Inferior parietal cortex (tissue), 1 donor: Measurements from ENCODE around the gene RIT2.
"Not testable (repeated sequence)": the region's sequence is repeated elsewhere in the genome, so short reads cannot be mapped to it uniquely, and the experiment has no call there.

ENCODE experiments used
- DNase-seq: peaks from one replicate; pipeline ENCODE4 v3.0.0-alpha.2; 2016; ENCODE audit errors: extremely low spot score

The RIT2 gene

GRCh38 chr18:42839408-42839807, 276.1 kb downstream of the RIT2 start:
- DNase-seq, result no peak

- DNase-seq, result no peak
Observed at GRCh38 chr18:42838546-42839145, 276.8 kb downstream of the RIT2 start.

- DNase-seq, result no peak
Observed at GRCh38 chr18:42830936-42831335, 284.5 kb downstream of the RIT2 start.

- no peak for DNase-seq
Observed at GRCh38 chr18:42828881-42829280, 286.6 kb downstream of the RIT2 start.

- DNase-seq, result no peak
Observed at GRCh38 chr18:42824178-42824577, 291.3 kb downstream of the RIT2 start.

- no peak for DNase-seq
Observed at GRCh38 chr18:42822711-42823110, 292.8 kb downstream of the RIT2 start.

- no peak for DNase-seq
Observed at GRCh38 chr18:42821492-42821891, 294.0 kb downstream of the RIT2 start.

- DNase-seq, result no peak
Observed at GRCh38 chr18:42814618-42815017, 300.9 kb downstream of the RIT2 start.

- DNase-seq, result no peak
Observed at GRCh38 chr18:42814184-42814583, 301.3 kb downstream of the RIT2 start.

- DNase-seq, result no peak
Observed at GRCh38 chr18:42813570-42813969, 301.9 kb downstream of the RIT2 start.

GRCh38 chr18:42807887-42808286, 307.6 kb downstream of the RIT2 start:
- DNase-seq, result no peak

- no peak for DNase-seq
Observed at GRCh38 chr18:42801706-42802105, 313.8 kb downstream of the RIT2 start.

- no peak for DNase-seq
Observed at GRCh38 chr18:42798606-42799170, 316.8 kb downstream of the RIT2 start.

- DNase-seq, result not testable (repeated sequence)
Observed at GRCh38 chr18:42795213-42795789, 320.2 kb downstream of the RIT2 start.

GRCh38 chr18:42792731-42793130, 322.8 kb downstream of the RIT2 start:
- DNase-seq, result no peak

- DNase-seq, result no peak
Observed at GRCh38 chr18:42784632-42785031, 330.9 kb downstream of the RIT2 start.

GRCh38 chr18:42782929-42783328, 332.6 kb downstream of the RIT2 start:
- DNase-seq, result no peak

GRCh38 chr18:42781298-42781815, 334.1 kb downstream of the RIT2 start:
- DNase-seq, result no peak

- DNase-seq, result no peak
Observed at GRCh38 chr18:42780171-42780570, 335.3 kb downstream of the RIT2 start.

GRCh38 chr18:42778445-42779042, 336.9 kb downstream of the RIT2 start:
- DNase-seq, result no peak

GRCh38 chr18:42778024-42778423, 337.5 kb downstream of the RIT2 start:
- no peak for DNase-seq

GRCh38 chr18:42773870-42774269, 341.6 kb downstream of the RIT2 start:
- DNase-seq, result no peak

GRCh38 chr18:42771936-42772335, 343.5 kb downstream of the RIT2 start:
- no peak for DNase-seq
